WTC11 (cell line): Measurements from ENCODE around the gene SLC16A8. TPM values are rescaled to one million over a fixed set of nuclear protein-coding genes. Genes with fewer than 3 reads are reported as not detected.

Experiments
- ATAC-seq: fragments of 200-7000 bp; cut with Tn5 transposase; 2 replicates; pipeline ENCODE4 v1.10.0; 2021; ENCODE audit warnings: mild to moderate bottlenecking, moderate library complexity
- CTCF ChIA-PET: fragments of 300-600 bp; sonication (Branson Sonifier 250); formaldehyde crosslinking; loops from one replicate; lab custom pipeline; 2021; ENCODE audit warnings: antibody characterized with exemption; lab: Charles Lee
- POLR2A ChIA-PET: fragments of 350-600 bp; sonication (Branson Sonifier 250); formaldehyde crosslinking; loops from one replicate; lab custom pipeline; 2021; ENCODE audit warnings: antibody characterized with exemption; lab: Charles Lee
- DNase-seq: peaks from one replicate; pipeline ENCODE4 v3.0.0; 2021; ENCODE audit warnings: low spot score
- H3K27ac Mint-ChIP-seq: 2 replicates; pipeline ENCODE4 v1.8.0; 2021; ENCODE audit warnings: mixed read lengths
- H3K27me3 Mint-ChIP-seq: 2 replicates; pipeline ENCODE4 v1.8.0; 2021; ENCODE audit warnings: low read depth, mild to moderate bottlenecking, moderate library complexity, mixed read lengths
- H3K36me3 Mint-ChIP-seq: 2 replicates; pipeline ENCODE4 v1.8.0; 2021; ENCODE audit warnings: mixed read lengths
- H3K4me1 Mint-ChIP-seq: 2 replicates; pipeline ENCODE4 v1.8.0; 2022; ENCODE audit warnings: mixed read lengths
- H3K4me3 Mint-ChIP-seq: 2 replicates; pipeline ENCODE4 v1.8.0; 2021; ENCODE audit warnings: mild to moderate bottlenecking, moderate library complexity, mixed read lengths
- H3K9me3 Mint-ChIP-seq: 2 replicates; pipeline ENCODE4 v1.8.0; 2021; ENCODE audit warnings: mixed read lengths
- ATF1 ChIP-seq: sonication (generic); formaldehyde crosslinking; IDR thresholded peaks from 2 replicates; pipeline ENCODE4 v1.8.1; 2023; ENCODE audit warnings: mild to moderate bottlenecking, moderate library complexity, missing genetic modification reagents
- E2F5 ChIP-seq: sonication (generic); formaldehyde crosslinking; IDR thresholded peaks from 2 replicates; pipeline ENCODE4 v1.8.1; 2022; ENCODE audit warnings: mild to moderate bottlenecking, moderate library complexity, missing genetic modification reagents
- EMX1 ChIP-seq: fragments of 250-450 bp; sonication (Bioruptor Pico); IDR thresholded peaks from 2 replicates; pipeline ENCODE4 v1.8.0; 2021; ENCODE audit warnings: mild to moderate bottlenecking
- FOXJ3 ChIP-seq: sonication (generic); formaldehyde crosslinking; IDR thresholded peaks from 2 replicates; pipeline ENCODE4 v1.9.0; 2021; ENCODE audit warnings: missing genetic modification reagents, mild to moderate bottlenecking, borderline replicate concordance
- IRF2 ChIP-seq: sonication (generic); formaldehyde crosslinking; IDR thresholded peaks from 2 replicates; pipeline ENCODE4 v1.8.0; 2022; ENCODE audit warnings: low read depth, missing genetic modification reagents, borderline replicate concordance
- MXD4 ChIP-seq: fragments of 250-450 bp; sonication (Bioruptor Pico); IDR thresholded peaks from 2 replicates; pipeline ENCODE4 v1.8.0; 2021; ENCODE audit warnings: mild to moderate bottlenecking, moderate library complexity, borderline replicate concordance
- RELA ChIP-seq: sonication (generic); formaldehyde crosslinking; IDR thresholded peaks from 2 replicates; pipeline ENCODE4 v1.8.1; 2022; ENCODE audit warnings: missing genetic modification reagents, mild to moderate bottlenecking, borderline replicate concordance
- TEAD1 ChIP-seq: sonication (generic); formaldehyde crosslinking; IDR thresholded peaks from 2 replicates; pipeline ENCODE4 v1.8.0; 2022; ENCODE audit warnings: mild to moderate bottlenecking, missing genetic modification reagents
- ZBTB43 ChIP-seq: sonication (generic); formaldehyde crosslinking; IDR thresholded peaks from 2 replicates; pipeline ENCODE4 v1.8.1; 2023; ENCODE audit warnings: mild to moderate bottlenecking, missing genetic modification reagents
- ZNF121 ChIP-seq: sonication (generic); formaldehyde crosslinking; IDR thresholded peaks from 2 replicates; pipeline ENCODE4 v1.8.0; 2023; ENCODE audit warnings: missing genetic modification reagents
- ZNF263 ChIP-seq: sonication (generic); formaldehyde crosslinking; IDR thresholded peaks from 2 replicates; pipeline ENCODE4 v1.8.1; 2022; ENCODE audit warnings: low read depth, mild to moderate bottlenecking, moderate library complexity, missing genetic modification reagents
- ZNF416 ChIP-seq: fragments of 250-450 bp; sonication (Bioruptor Pico); IDR thresholded peaks from 2 replicates; pipeline ENCODE4 v1.9.0; 2021; ENCODE audit warnings: mild to moderate bottlenecking, inconsistent platforms
- ZNF532 ChIP-seq: fragments of 250-450 bp; sonication (Bioruptor Pico); IDR thresholded peaks from 2 replicates; pipeline ENCODE4 v1.9.0; 2021; ENCODE audit warnings: mild to moderate bottlenecking, borderline replicate concordance
- total RNA-seq: library from RNA; stranded (reverse); gene quantifications from 3 replicates; pipeline ENCODE4 v1.2.3, GENCODE V29; 2021
- TF ChIP-seq, protein P1 (sequence below): fragments of 250-450 bp; sonication (Bioruptor Pico); IDR thresholded peaks from 2 replicates; pipeline ENCODE4 v1.8.0; 2021; ENCODE audit warnings: mild to moderate bottlenecking
- TF ChIP-seq, protein P2 (sequence below): sonication (generic); formaldehyde crosslinking; IDR thresholded peaks from 2 replicates; pipeline ENCODE4 v1.8.0; 2022; ENCODE audit warnings: mild to moderate bottlenecking, missing genetic modification reagents

The SLC16A8 gene
- total RNA-seq, 1 experiment from 2014 or later: 0.57 TPM

DNA sequence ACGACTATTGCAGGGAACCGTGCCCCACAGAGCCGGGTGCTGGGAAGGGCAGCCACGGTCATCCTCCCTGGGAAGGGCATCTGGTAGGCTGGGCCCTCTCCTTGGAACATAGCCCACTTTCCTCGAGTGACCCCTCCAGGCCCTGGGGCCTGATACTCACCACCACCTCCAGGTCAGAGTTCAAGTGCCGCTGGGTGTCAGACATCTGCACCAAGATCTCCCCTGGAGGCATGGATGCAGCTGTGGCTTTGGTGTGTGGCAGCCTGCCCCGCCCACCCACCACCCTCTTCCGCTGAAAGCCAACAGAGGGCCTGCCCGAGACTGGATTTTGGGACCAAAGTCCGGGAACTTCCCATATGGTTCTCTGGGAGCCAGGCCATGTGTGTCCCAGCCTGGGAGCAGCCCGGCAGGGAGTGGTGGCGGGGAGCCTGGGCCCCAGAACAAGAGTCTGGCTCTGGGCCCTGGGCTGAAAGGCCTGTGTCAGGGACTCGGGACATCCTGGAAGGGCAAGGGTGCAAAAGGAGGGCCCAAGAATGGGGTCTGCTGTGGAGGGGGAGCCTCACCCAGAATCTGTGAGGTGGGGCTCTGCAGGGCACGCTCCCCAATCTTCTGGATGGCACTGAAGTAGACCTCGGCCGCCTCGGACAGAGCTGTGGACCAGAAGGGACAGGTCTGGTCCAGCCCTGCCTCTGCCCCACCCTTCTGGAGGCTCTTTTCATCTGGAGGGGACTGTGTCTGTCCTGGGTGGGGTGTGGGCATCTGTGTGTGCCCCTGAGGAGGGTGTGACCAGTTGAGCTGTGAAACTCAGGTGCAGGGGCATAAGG is 23.9 kb upstream of the SLC16A8 start:
- TF ChIP-seq MXD4: no peak
- no peak for TF ChIP-seq ZNF532 (CRISPR knock-in tag)
- TF ChIP-seq, protein P1, sequence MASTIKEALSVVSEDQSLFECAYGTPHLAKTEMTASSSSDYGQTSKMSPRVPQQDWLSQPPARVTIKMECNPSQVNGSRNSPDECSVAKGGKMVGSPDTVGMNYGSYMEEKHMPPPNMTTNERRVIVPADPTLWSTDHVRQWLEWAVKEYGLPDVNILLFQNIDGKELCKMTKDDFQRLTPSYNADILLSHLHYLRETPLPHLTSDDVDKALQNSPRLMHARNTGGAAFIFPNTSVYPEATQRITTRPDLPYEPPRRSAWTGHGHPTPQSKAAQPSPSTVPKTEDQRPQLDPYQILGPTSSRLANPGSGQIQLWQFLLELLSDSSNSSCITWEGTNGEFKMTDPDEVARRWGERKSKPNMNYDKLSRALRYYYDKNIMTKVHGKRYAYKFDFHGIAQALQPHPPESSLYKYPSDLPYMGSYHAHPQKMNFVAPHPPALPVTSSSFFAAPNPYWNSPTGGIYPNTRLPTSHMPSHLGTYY: no peak
- TF ChIP-seq FOXJ3 (CRISPR knock-in tag): no peak
- no peak for TF ChIP-seq TEAD1
- no peak for TF ChIP-seq E2F5 (CRISPR knock-in tag)
- TF ChIP-seq IRF2 (CRISPR knock-in tag): no peak
- TF ChIP-seq RELA (CRISPR knock-in tag): no peak
- TF ChIP-seq ZBTB43 (CRISPR knock-in tag): no peak
- TF ChIP-seq ZNF416 (CRISPR knock-in tag): no peak
- no peak for TF ChIP-seq EMX1 (CRISPR knock-in tag)
- no peak for TF ChIP-seq ZNF263 (CRISPR knock-in tag)
- no peak for TF ChIP-seq ATF1 (CRISPR knock-in tag)
- TF ChIP-seq, protein P2, sequence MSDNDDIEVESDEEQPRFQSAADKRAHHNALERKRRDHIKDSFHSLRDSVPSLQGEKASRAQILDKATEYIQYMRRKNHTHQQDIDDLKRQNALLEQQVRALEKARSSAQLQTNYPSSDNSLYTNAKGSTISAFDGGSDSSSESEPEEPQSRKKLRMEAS (CRISPR knock-in tag): no peak
- TF ChIP-seq ZNF121: no peak
- H3K4me3 Mint-ChIP-seq: no peak overlapping the region
- ATAC-seq: no peak
- H3K27me3 Mint-ChIP-seq: no peaks in the 10 kb centered on the region; the same call in 1 of the 2 replicates
- no peaks in the 10 kb centered on the region for H3K9me3 Mint-ChIP-seq
- no peak for DNase-seq
- no peak overlapping the region for H3K27ac Mint-ChIP-seq
- ChIA-PET CTCF (interaction anchor here (1.0 to 11.1 kb wide), 5 partner anchors 7 to 56 kb away, joined by 4 to 222 read pairs (median 4); no protein-coding TSS in a partner anchor), POLR2A (interaction anchor here (0.5 to 1.0 kb wide), 2 partner anchors 10 to 31 kb away, joined by 3 read pairs; no protein-coding TSS in a partner anchor)
- no peaks in the 10 kb centered on the region for H3K36me3 Mint-ChIP-seq
- peaks cover 4% of the 10 kb centered on the region for H3K4me1 Mint-ChIP-seq
